ENCODE results near the gene TPST1.
A peak's percentile ranks its signal among the peaks of the same experiment; 100 is the strongest.
"Not testable (repeated sequence)": the region's sequence is repeated elsewhere in the genome, so short reads cannot be mapped to it uniquely, and the experiment has no call there.

TPST1 gene

GRCh38 chr7:66204822-66205740 lies at the start of gene TPST1:
Gene TPST1, plus strand, starts transcription at chr7:66205334. Its CDS starts 35,092 bp downstream, at chr7:66240426.
- peak within 1 kb of the TSS; percentile 88 for H3K27ac Mint-ChIP-seq
- no peaks in the 10 kb centered on the region for H3K36me3 Mint-ChIP-seq
- peaks cover 30% of the 10 kb centered on the region for H3K4me1 Mint-ChIP-seq
- no peaks in the 10 kb centered on the region for H3K9me3 Mint-ChIP-seq
- H3K4me3 Mint-ChIP-seq, result peak within 1 kb of the TSS; percentile 89
- peak; percentile 96 for ATAC-seq
- H3K27me3 Mint-ChIP-seq, result peaks cover 13% of the 10 kb centered on the region

GRCh38 chr7:66156035-66156434 lies 49.1 kb upstream of the TPST1 start:
- H3K4me3 Mint-ChIP-seq, ATAC-seq, H3K9me3 Mint-ChIP-seq, H3K27me3 Mint-ChIP-seq, H3K4me1 Mint-ChIP-seq, H3K27ac Mint-ChIP-seq: not testable (repeated sequence)
- peaks cover 71% of the 10 kb centered on the region for H3K36me3 Mint-ChIP-seq

GRCh38 chr7:66157060-66157459 lies 48.1 kb upstream of the TPST1 start:
- no peak overlapping the region for H3K27ac Mint-ChIP-seq
- peaks cover 3% of the 10 kb centered on the region for H3K9me3 Mint-ChIP-seq
- H3K4me1 Mint-ChIP-seq, result no peaks in the 10 kb centered on the region
- H3K36me3 Mint-ChIP-seq, result peaks cover 63% of the 10 kb centered on the region
- no peak overlapping the region for H3K4me3 Mint-ChIP-seq
- H3K27me3 Mint-ChIP-seq, result no peaks in the 10 kb centered on the region
- ATAC-seq, result no peak

GRCh38 chr7:66162622-66163021 lies 42.5 kb upstream of the TPST1 start:
- peaks cover 27% of the 10 kb centered on the region for H3K36me3 Mint-ChIP-seq
- no peaks in the 10 kb centered on the region for H3K4me1 Mint-ChIP-seq
- no peaks in the 10 kb centered on the region for H3K27me3 Mint-ChIP-seq
- H3K4me3 Mint-ChIP-seq, result no peak overlapping the region
- no peak overlapping the region for H3K27ac Mint-ChIP-seq
- ATAC-seq, result no peak
- H3K9me3 Mint-ChIP-seq, result peaks cover 3% of the 10 kb centered on the region

GRCh38 chr7:66163186-66163610 lies 41.9 kb upstream of the TPST1 start:
- Mint-ChIP-seq H3K36me3 (peaks cover 21% of the 10 kb centered on the region), H3K27me3 (no peaks in the 10 kb centered on the region), H3K4me1 (no peaks in the 10 kb centered on the region), H3K9me3 (no peaks in the 10 kb centered on the region), H3K4me3 (no peak overlapping the region), H3K27ac (no peak overlapping the region)
- no peak for ATAC-seq

GRCh38 chr7:66164356-66164755 lies 40.8 kb upstream of the TPST1 start:
- Mint-ChIP-seq H3K36me3 (peaks cover 9% of the 10 kb centered on the region), H3K9me3 (no peaks in the 10 kb centered on the region), H3K27me3 (no peaks in the 10 kb centered on the region)

GRCh38 chr7:66167773-66168387 lies 37.3 kb upstream of the TPST1 start:
- H3K4me3 Mint-ChIP-seq, result no peak overlapping the region
- no peak for ATAC-seq
- peaks cover under 1% of the 10 kb centered on the region for H3K4me1 Mint-ChIP-seq
- H3K27me3 Mint-ChIP-seq, result no peaks in the 10 kb centered on the region
- H3K36me3 Mint-ChIP-seq, result no peaks in the 10 kb centered on the region
- H3K9me3 Mint-ChIP-seq, result no peaks in the 10 kb centered on the region
- no peak overlapping the region for H3K27ac Mint-ChIP-seq

More at GRCh38 chr7:66164356-66164755, 40.8 kb upstream of the TPST1 start:
- Mint-ChIP-seq H3K4me3 (no peak overlapping the region), H3K4me1 (no peaks in the 10 kb centered on the region), H3K27ac (no peak overlapping the region)
- no peak for ATAC-seq

- ATAC-seq, result no peak
- peaks cover 3% of the 10 kb centered on the region for H3K9me3 Mint-ChIP-seq
- peaks cover 6% of the 10 kb centered on the region for H3K4me1 Mint-ChIP-seq
- H3K36me3 Mint-ChIP-seq, result no peaks in the 10 kb centered on the region
- no peak overlapping the region for H3K4me3 Mint-ChIP-seq
- H3K27ac Mint-ChIP-seq, result no peak overlapping the region
- no peaks in the 10 kb centered on the region for H3K27me3 Mint-ChIP-seq
Observed at GRCh38 chr7:66169616-66170015, 35.5 kb upstream of the TPST1 start.

- Mint-ChIP-seq H3K27me3 (no peaks in the 10 kb centered on the region), H3K4me1 (peaks cover 6% of the 10 kb centered on the region), H3K27ac (no peak overlapping the region)
Observed at GRCh38 chr7:66170309-66171231, 34.6 kb upstream of the TPST1 start.

GRCh38 chr7:66172536-66173401 lies 32.4 kb upstream of the TPST1 start:
- not testable (repeated sequence) for ATAC-seq

More at GRCh38 chr7:66170309-66171231, 34.6 kb upstream of the TPST1 start:
- no peak overlapping the region for H3K4me3 Mint-ChIP-seq
- H3K9me3 Mint-ChIP-seq, result peaks cover 3% of the 10 kb centered on the region
- no peaks in the 10 kb centered on the region for H3K36me3 Mint-ChIP-seq
- ATAC-seq, result no peak

GRCh38 chr7:66173856-66174255 lies 31.3 kb upstream of the TPST1 start:
- Mint-ChIP-seq H3K4me3 (no peak overlapping the region), H3K36me3 (no peaks in the 10 kb centered on the region), H3K9me3 (peaks cover 3% of the 10 kb centered on the region), H3K27ac (no peak overlapping the region), H3K27me3 (no peaks in the 10 kb centered on the region), H3K4me1 (peaks cover 6% of the 10 kb centered on the region)
- ATAC-seq, result no peak

More at GRCh38 chr7:66172536-66173401, 32.4 kb upstream of the TPST1 start:
- H3K27me3 Mint-ChIP-seq, H3K4me3 Mint-ChIP-seq, H3K4me1 Mint-ChIP-seq, H3K27ac Mint-ChIP-seq, H3K9me3 Mint-ChIP-seq, H3K36me3 Mint-ChIP-seq: not testable (repeated sequence)

- H3K4me1 Mint-ChIP-seq, H3K27me3 Mint-ChIP-seq, H3K9me3 Mint-ChIP-seq, H3K27ac Mint-ChIP-seq, ATAC-seq, H3K36me3 Mint-ChIP-seq, H3K4me3 Mint-ChIP-seq: not testable (repeated sequence)
Observed at GRCh38 chr7:66175006-66175405, 30.1 kb upstream of the TPST1 start.

GRCh38 chr7:66176914-66177313 lies 28.2 kb upstream of the TPST1 start:
- Mint-ChIP-seq H3K27me3 (no peaks in the 10 kb centered on the region), H3K27ac (no peak overlapping the region), H3K4me3 (no peak overlapping the region)

GRCh38 chr7:66178258-66178657 lies 26.9 kb upstream of the TPST1 start:
- no peak for ATAC-seq

More at GRCh38 chr7:66176914-66177313, 28.2 kb upstream of the TPST1 start:
- H3K9me3 Mint-ChIP-seq, result peaks cover 3% of the 10 kb centered on the region
- H3K36me3 Mint-ChIP-seq, result no peaks in the 10 kb centered on the region
- H3K4me1 Mint-ChIP-seq, result peaks cover 6% of the 10 kb centered on the region
- no peak for ATAC-seq

More at GRCh38 chr7:66178258-66178657, 26.9 kb upstream of the TPST1 start:
- Mint-ChIP-seq H3K36me3 (no peaks in the 10 kb centered on the region), H3K9me3 (peaks cover under 1% of the 10 kb centered on the region), H3K4me3 (no peak overlapping the region), H3K27ac (no peak overlapping the region), H3K27me3 (no peaks in the 10 kb centered on the region), H3K4me1 (peaks cover 2% of the 10 kb centered on the region)

Data from stimulated activated memory B cell treated with anti-CD40 and anti-IgM and Interleukin-4, amounts not matched to agents 10 μg/mL and 1 μg/mL and 100 μg/mL, for 72 hours (primary cell).